Measurements from ENCODE around the gene USP17L15.
"Not testable (repeated sequence)": the region's sequence is repeated elsewhere in the genome, so short reads cannot be mapped to it uniquely, and the experiment has no call there.

- not testable (repeated sequence) for TF ChIP-seq CTCF (IDR thresholded peaks at IDR 0.05; ENCODE audit: low read depth, low read length); EZH2phosphoT487 (IDR thresholded peaks at IDR 0.05; ENCODE audit: low read depth)
Observed at GRCh38 chr4:9257824-9258223, 23.6 kb downstream of the USP17L15 start, which contains the start of gene USP17L20.
